Stimulated activated CD4-positive, alpha-beta T cell treated with anti-CD3 and anti-CD28 coated beads, Interleukin-4, amount 100 ng/mL, for 1 hour (primary cell): ENCODE data around the gene NOTCH3.

Source experiments
- DNase-seq: peaks from one replicate; pipeline ENCODE4 v3.0.0-alpha.2; 2020

NOTCH3 gene

DNA sequence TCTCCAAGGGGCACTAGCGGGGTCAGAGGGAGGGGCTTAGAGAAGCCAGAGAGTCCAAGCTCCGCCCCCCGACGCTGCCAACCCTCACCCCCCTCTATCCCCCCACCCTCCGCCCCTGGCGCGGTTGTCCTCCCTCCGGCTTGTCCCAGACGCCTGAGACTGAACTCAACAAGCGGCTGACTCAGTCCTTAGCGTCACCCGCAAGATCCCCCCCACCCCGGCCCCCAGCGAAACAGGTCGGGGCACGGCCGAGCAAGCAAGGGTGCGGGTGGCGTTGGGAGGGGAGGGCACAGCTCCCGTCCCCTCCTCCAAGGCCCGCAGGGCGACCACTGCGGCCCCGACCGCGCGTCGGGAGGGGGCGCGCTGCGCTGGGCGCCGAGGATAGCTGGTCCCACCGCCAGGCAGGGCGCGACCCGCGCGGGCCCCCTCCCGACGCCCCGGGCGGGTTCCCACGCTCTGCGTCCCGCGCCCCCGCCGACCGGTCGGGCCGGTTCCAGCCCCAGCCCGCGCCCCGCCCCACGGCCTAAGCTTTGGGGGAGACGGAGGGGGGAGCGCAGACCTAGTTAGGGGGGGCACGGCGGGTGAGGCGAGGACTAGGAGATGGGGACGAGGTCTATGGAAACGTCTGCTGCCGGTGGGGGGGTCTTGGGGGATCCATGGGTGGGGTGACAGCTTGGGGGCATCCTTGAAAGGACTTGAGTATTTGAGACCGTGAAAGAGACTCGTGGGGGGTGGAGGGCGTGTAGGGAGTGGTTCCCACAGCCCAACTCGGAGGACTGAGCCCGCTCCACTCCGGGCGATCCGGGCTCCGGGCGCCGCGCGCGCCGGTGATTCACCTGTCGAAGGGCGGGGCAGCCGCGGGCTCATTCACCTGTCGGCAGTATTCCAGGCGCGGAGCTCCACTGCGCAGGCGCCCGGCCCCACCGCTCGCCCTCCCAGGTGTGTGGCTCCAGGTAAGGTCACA is 5.1 kb downstream of the NOTCH3 start:
- peak; percentile 40 for DNase-seq

DNA sequence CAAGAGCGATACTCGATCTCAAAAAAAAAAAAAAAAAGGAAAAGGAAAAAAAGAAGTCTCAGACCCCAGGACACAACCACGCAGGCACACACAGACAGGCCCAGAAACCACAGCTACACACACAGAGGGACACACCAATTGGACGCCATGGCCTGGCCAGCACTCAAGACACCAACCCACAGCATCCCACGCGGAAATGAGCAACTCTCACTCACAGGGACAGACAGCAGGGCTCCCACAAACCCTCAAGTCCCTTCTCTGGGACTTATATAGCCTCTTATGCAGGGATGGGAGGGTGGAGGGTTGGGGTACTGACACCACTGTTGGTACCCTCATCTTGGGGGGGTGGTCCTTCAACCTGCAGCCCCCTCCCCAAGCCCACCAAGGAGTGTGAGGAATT is 5.9 kb downstream of the NOTCH3 start:
- no peak for DNase-seq

DNA sequence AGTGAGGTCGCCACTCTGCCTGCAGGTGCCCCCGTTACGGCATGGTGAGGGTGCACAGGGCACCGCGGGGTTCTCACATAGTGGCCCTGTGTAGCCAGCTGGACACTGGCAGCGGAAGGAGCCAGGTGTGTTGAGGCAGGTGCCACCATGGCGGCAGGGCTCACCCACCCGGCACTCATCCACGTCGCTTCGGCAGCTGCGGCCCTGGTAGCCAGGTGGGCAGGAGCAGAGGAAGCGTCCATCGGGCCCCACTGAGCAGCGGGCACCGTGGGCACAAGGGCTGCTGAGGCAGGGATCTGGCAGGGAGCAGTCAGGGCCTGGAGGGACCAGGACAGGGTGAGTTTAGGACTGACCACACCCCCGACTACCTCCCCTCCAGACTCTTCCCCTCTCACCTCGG is 8.8 kb downstream of the NOTCH3 start:
- DNase-seq, result no peak

DNA sequence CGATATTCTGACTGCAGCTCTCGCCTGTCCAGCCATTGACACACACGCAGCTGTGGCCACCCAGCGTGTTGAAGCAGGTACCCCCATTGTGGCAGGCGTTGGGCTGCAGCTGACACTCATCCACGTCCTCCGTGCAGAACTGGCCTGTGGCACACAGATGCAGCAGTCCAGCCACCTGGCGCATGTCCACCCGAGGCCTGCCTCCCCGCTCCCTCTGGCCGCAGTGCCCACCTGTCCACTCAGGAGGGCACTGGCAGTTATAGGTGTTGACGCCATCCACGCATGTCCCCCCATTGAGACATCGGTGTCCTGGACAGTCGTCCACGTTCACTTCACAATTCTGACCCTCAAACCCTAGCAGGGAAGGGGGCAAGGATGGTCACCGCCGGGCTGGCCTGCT is 9.3 kb downstream of the NOTCH3 start:
- DNase-seq, result no peak

GRCh38 chr19:15188851-15189250 is 11.9 kb downstream of the NOTCH3 start:
- no peak for DNase-seq

DNA sequence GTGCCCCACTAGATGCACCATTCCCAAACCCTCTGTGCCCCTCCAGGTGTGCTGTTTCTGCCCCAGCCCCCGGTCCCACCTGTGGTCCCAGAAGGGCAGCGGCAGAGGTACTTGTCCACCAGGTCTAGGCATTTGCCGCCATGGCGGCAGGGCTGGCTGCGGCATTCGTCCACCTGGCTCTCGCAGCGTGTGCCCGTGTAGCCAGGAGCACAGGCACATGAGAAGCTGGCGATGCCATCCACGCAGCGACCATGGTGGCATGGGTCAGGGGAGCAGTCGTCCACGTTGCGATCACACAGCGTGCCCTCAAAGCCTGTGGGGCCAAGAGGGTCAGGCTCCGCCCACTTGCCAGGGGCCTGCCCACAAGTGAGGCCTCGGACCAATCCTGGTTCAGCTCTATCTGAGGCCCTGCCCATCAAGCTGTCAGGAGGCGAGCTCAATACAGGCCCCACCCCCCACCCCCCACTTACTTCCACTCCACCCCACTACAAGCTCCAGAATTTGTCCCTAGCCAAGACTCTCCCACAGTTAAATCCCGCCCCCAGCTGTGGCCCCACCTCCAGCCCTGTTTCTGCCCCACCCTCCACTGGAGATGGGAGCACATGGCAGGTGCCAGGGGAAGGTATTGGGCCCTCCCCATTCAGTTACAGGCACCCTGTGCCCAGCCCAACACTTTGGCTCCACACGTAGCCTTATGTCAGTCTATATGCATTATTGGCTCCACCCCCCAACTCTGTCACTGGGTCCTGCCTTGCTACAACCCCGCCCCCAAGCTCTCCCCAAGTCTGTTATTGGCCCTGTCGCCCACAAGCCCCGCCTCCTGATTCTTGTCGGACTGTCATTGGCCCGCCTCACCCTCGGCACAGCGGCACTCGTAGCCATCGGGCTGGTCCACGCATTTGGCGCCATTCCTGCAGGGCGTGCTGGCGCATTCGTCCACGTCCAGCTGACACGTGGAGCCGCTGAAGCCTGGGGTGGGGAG is 13.5 kb downstream of the NOTCH3 start:
- DNase-seq, result no peak

DNA sequence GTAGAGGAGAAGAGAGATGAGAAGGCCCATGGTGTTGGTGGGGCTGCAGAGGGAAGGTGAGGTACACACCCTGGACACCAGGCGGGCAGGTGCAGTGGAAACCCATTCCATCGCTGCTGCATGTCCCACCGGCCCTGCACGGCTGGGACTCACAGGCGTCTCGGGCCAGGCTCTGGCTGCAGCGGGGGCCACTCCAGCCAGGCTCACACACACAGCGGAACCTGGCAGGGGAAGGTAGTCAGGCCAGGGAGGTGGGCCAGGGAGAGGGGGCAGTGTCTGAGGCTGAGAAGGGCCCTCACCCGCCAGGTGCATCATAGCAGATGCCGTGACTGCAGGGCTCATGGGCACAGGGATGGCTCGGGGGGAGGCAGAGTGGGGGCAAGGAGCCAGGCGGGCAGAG is 15.6 kb downstream of the NOTCH3 start:
- DNase-seq, result no peak

GRCh38 chr19:15184776-15185175 is 16.0 kb downstream of the NOTCH3 start:
- DNase-seq, result no peak

GRCh38 chr19:15181394-15181793 is 19.4 kb downstream of the NOTCH3 start:
- no peak for DNase-seq

DNA sequence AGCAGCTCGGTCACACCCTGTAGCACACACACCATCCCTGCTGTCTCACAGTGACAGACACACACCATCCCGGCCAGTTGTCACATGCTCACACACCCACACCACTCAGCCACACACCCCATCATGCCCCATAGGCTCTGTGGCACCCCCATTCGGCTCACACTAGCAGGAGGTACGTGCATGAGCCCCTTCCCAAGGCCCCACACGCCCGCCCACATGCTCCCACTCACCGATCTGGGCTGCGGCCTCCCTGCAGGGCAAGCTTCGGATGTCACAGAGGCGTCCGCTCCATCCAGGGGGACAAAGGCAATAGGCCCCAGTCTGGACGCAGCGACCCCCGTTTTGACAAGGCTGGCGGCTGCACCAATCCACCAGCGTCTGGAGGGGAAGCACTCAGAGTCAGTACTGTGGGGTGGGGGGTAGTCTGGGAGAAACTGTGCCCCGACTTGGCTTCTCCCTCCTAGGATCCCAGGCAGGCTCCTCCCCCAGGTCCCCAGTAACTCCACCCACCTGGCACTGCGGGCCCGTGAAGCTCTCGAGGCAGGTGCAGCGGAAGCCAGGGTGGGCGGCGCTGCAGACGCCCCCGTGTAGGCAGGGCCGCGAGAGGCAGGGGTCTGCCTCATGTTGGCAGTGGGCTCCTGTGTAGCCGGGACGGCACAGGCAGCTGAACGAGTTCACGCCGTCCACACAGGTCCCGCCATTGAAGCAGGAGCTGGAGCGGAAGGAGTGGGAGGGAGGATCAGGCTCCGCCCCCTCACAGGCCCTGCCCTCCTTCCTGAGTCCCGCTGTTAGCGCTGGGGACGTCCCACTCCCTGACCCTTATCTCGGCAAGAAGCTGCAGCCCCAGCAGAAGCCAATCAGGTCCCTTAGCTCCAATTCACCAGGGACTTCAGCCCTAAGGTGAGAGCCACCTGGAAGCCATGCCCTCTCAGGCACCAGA is 20.1 kb downstream of the NOTCH3 start:
- no peak for DNase-seq

GRCh38 chr19:15178629-15179308 is 22.0 kb downstream of the NOTCH3 start:
- no peak for DNase-seq

DNA sequence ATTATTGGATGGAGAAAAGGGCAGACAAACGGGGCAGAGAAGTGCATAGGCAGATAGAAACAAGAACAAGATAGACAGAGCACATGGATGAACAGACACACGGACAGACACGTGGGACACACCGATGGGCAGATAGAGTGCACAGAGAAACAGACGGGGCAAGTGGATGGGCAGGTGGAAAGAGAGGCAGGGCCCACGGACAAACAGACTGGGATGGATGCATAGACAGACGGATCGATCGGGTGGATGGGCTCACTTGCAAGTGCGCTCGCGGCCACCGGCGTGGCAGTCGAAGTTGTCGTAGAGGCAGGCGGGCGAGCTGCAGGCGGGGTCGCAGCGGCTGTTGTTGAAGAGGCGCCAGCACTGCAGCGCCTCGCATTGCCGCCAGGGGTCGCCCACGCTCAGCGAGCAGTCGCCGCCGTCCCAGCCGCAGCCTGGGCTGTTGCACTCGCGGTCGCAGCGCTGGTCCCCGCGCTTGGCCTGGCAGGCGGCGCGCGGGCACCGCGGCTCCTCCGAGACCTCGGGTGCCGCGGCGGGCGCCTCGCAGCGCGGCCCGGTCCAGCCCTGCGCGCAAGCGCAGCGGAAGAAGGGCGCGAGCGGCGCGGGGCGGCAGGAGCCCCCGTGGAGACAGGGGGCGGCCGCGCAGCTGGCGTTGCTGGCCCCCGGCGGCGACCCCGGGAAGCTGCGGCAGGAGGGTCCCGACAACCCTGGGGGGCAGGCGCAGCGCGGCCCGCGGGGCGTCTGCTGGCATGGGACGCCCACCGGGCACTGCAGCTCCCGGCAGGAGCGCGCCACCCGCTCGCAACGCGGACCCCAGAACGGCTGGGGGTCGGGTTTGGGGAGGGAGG is 23.3 kb downstream of the NOTCH3 start:
- peak; percentile 86 for DNase-seq

DNA sequence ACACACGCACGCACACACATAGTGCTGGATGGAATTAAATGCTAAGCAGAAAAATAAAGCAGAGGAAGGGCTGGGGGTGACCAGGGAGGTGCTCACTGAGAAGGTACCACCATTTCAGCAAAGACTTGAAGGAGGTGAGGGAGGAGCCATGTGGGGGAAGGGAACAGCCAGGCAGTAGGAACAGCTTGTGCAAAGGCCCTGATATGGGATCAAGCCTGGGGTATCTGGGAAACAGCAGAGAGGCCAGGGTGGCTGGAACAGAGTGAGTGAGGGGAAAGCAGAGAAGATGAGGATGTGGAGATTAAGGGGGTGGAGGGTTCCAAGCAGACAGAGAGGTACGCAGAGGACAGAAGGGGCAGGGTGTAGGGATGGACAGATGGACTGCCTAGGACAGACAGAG is 25.2 kb downstream of the NOTCH3 start:
- no peak for DNase-seq

GRCh38 chr19:15173746-15174404 is 26.9 kb downstream of the NOTCH3 start:
- no peak for DNase-seq

GRCh38 chr19:15170345-15170744 is 30.4 kb downstream of the NOTCH3 start:
- no peak for DNase-seq

DNA sequence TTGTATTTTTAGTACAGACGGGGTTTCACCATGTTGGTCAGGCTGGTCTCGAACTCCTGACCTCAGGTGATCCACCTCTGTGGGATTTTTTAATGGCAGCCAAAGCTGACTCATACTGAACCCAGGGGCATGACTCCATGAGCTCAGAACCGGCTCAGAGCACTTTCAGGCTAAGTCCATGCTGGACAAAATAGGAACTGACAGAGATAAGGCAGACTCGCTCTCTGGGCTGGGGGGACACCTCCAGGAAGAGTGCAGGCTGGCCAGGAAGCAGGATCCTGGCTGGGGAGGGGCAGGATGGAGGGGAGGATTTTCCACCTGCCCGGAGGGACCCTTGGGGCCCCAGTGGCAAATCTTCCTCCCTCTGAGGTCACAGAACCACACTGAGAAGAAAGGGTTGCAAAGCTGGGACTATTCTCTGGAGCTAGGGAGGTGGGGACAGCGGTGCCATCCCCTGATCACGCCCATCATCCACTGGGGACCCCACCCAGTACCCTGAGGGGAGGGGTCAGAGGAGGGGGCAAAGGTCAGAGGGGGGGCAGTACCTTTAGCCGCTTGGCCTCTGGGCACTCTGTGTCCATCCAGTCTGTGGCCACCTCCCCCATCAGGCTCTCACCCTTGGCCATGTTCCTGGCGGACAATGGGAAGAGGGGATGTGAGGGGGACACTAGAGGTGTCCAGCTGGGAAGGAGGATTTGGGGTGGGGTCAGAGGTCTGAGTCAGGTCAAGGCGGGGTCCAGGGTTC is 31.1 kb downstream of the NOTCH3 start:
- no peak for DNase-seq

DNA sequence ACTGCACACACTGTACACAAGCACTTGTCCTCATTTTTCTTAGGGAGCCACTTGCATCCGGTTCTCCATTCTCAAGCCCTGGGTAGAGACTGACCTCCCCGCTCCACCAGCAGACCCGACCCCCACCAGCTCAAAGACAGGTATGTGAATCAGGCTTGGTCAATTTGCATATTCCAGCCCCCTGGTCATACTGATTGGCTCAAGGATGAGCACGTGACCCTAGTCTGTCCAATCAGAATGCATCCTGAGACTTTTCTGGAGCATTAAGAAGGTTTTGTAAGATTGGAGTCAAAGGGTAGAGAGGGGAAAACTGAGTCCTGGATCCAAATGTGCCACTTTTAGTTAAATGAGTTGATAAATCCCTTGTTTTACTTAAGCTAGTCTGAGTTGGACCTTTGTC is 34.1 kb downstream of the NOTCH3 start:
- DNase-seq, result no peak

DNA sequence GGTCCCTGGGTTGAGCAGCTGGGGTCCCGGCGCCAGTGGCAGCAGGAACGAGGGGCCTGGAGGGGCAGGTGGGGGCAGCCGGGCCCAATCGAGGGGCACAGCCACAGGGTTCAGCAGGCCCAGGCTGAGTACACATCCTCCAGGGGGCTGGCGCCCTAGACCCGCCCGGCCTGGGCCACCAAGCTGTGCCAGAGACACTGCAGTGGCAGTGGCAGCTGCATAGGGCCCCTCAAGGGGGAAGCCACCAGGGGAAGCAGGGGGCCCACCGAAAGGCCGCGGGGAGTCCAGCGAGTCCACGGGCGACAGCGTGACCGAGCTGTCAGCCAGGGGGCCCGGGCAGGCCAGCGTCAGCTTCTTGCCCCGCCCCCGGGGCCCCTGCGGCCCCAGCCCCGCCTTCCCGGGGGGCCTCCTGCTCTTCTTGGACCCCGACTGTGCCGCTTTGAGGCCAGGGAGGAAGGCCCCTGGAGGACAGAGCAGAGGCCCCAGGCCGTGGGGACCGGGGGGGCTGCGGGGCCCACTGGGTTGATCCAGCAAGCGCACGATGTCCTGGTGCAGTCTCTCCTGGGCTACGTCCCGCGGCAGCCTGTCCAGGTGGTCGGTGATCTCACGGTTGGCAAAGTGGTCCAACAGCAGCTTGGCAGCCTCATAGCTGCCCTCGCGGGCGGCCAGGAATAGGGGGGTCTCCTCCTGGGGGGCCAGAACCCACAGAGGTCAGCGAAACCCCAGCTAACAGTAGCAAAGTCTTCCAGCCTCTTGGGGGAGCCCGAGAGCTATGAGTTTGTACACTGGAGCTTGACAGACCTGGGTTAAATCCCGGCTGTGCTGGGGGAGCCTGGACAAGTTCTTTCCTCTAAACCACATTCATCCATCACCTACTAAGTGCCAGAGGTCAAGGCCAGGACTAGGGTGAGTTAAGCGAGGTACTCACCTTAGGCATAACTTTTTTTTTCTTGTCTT is 39.5 kb downstream of the NOTCH3 start:
- DNase-seq, result no peak
